Stimulated activated CD4-positive, alpha-beta T cell treated with anti-CD3 and anti-CD28 coated beads, Interleukin-2, amount 100 ng/mL, for 48 hours (primary cell): ENCODE results near the gene MAP3K20.
"Not testable (repeated sequence)": the region's sequence is repeated elsewhere in the genome, so short reads cannot be mapped to it uniquely, and the experiment has no call there.

Source experiments
- DNase-seq, 2 donors: peaks; one replicate each; pipeline ENCODE4 v3.0.0-alpha.2; 2020

The MAP3K20 gene

DNA sequence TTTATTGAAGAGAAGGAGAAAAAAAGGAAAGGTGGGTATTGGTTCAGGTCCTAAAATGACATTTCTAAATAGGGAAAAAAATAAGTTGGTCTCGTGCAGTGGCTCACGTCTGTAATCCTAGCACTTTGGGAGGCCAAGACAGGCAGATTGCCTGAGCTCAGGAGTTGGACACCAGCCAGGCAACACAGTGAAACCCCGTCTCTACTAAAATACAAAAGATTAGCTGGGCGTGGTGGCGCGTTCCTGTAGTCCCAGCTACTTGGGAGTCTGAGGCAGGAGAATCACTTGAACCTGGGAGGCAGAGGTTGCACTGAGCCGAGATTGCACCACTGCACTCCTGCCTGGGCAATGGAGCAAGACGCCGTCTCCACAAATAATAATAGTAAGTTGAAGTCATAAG lies 131.5 kb downstream of the MAP3K20 start:
- DNase-seq = not testable (repeated sequence)

DNA sequence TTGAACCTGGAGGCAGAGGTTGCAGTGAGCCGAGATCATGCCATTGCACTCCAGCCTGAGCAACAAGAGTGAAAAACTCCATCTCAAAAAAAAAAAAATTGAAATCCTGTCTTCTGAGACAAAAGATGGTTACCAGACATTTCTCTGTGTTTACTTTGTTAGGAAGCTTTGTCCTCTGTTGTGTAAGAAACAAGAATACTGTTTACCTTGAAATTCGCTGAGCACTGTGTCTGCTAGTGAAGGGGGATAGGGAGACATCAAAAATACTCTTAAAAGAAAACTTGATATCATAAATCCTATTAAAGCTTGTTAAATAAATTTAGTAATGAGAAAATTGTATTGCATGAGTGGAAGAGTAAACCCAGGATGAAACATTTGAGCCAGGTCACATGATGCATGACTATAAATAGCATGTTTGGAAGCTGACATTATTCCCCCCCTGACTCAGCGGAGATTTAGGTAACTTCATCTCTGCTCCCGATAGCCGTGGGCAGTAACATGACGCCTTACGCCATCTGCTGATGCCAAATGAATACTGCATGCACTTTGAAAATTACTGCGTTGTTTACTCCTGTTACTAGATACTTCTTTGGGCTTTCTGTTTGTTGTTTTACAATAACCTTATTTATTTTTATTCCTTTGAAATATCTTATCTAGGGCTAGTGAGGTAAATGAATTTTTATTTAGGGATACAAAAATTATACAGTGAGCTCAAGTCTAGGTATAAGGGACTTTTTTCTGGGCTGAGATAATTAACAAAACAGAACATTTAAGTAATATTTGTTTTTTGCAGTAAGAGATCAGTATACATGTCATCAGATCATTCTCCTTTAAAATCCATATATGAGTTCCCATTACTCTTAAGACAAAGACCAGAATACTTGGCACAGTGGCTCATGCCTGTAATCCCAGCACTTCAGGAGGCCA lies 134.9 kb downstream of the MAP3K20 start:
- peak; percentile 43 to 58 for DNase-seq

DNA sequence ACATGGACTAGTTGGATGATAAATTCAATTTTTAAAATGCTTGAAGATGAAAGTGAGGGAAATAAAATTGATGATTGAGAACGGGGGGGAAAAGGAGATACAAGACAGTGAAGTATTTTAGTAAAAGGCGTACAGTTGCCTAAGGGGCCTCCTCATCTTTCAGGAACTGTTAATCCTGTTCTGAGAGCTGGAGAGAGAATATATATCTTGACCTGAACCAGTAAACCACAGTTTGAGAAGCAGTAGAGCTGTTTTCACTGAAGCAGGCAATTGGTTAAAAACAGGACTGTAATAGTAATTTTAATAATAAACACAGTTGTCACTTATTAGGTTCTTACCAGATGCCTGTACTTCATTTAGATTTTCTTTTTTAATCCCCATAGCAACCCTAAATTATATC lies 137.5 kb downstream of the MAP3K20 start:
- DNase-seq = no peak

DNA sequence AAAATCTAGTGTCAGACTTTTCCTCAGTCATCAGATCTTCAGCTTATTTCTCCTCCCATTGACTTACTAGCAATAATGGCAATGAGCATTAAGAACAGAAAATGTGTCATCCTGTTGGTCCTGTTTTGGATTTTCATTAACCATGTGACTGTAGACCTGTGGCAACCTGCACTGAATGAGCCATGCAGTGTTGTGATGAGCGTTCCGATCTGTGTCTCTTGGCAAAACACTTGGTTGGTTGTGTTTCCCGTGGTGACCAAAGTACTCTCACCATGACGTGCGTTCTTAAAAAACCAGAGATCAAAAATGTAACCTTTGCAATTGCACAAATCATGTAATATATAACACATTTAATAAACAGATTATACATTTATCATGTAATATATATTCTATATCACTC lies 138.6 kb downstream of the MAP3K20 start:
- no peak for DNase-seq

DNA sequence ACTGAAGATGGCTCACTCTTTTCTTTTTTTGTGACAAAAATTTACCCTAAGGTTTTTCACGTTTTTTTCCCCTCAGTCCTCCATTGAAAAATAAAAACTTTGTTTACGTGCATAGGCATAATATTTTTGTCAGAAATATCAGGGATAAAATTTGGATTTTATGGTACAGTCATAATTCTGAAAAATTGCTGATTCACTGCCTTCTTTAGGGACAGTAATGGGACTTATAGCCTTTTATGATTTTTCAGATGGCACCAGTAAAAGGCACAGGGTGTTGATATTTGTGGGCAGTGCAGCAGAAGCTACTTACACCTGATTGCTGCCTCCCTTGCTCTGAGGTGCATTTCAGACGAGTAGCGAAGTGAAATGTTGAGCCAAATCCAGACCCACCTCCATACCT lies 139.7 kb downstream of the MAP3K20 start:
- DNase-seq = no peak

DNA sequence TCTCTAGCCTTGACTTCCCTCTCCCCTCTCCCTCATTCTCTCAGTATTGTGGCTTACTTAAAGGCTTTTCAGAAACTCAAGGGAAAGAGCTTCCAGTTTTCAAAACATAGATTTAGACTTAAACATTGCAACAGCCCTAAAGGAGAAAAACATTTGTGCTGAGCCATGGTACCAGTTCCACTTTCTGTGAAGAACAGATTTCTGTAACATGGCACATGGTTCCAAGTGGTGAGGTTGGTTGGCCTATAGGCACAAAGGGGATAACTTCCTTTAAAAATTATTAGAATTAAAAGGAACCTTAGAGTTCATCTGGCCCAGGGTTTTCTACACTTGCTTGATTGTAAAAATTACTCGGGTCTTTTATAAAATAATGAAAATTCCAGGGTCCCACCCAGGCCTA lies 140.4 kb downstream of the MAP3K20 start:
- no peak for DNase-seq

- DNase-seq = no peak
Measured at GRCh38 chr2:173216668-173217067, 141.0 kb downstream of the MAP3K20 start.

DNA sequence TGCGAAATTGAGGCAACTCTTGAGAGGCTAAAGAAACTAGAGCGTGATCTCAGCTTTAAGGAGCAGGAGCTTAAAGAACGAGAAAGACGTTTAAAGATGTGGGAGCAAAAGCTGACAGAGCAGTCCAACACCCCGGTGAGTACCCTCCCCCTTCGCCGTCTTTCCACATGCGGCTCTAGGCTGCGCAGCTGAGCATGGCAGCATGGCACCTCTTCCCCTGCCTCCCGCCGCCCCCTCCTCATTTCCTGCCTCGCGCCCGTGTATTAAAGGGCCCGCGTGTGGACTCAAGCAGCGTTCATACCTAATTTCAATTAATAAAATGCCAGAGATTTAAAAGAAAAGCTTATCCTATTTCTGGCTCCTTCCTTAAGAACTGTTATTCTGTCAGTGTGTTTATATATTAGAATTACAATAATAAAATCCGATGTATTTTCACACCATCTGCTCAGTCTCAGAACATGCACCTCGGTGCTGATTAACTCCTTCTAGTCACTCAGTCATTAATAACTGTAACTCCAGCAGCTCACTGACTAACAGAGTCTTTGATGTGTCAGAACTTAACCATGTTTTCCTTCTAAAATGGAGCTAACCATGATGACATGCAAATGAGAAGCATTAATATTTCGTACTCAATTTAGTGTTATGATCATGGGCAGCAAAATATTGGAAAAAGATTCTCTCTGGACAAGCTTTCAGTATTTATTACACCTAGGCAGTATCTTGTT lies 141.6 kb downstream of the MAP3K20 start:
- no peak for DNase-seq

GRCh38 chr2:173218326-173219056 lies 142.8 kb downstream of the MAP3K20 start:
- DNase-seq = no peak

DNA sequence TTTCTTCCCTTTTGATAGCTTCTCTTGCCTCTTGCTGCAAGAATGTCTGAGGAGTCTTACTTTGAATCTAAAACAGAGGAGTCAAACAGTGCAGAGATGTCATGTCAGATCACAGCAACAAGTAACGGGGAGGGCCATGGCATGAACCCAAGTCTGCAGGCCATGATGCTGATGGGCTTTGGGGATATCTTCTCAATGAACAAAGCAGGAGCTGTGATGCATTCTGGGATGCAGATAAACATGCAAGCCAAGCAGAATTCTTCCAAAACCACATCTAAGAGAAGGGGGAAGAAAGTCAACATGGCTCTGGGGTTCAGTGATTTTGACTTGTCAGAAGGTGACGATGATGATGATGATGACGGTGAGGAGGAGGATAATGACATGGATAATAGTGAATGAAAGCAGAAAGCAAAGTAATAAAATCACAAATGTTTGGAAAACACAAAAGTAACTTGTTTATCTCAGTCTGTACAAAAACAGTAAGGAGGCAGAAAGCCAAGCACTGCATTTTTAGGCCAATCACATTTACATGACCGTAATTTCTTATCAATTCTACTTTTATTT lies 145.6 kb downstream of the MAP3K20 start:
- no peak for DNase-seq

GRCh38 chr2:173221937-173222594 lies 146.4 kb downstream of the MAP3K20 start:
- DNase-seq = no peak

GRCh38 chr2:173223871-173224270 lies 148.2 kb downstream of the MAP3K20 start:
- DNase-seq = no peak

DNA sequence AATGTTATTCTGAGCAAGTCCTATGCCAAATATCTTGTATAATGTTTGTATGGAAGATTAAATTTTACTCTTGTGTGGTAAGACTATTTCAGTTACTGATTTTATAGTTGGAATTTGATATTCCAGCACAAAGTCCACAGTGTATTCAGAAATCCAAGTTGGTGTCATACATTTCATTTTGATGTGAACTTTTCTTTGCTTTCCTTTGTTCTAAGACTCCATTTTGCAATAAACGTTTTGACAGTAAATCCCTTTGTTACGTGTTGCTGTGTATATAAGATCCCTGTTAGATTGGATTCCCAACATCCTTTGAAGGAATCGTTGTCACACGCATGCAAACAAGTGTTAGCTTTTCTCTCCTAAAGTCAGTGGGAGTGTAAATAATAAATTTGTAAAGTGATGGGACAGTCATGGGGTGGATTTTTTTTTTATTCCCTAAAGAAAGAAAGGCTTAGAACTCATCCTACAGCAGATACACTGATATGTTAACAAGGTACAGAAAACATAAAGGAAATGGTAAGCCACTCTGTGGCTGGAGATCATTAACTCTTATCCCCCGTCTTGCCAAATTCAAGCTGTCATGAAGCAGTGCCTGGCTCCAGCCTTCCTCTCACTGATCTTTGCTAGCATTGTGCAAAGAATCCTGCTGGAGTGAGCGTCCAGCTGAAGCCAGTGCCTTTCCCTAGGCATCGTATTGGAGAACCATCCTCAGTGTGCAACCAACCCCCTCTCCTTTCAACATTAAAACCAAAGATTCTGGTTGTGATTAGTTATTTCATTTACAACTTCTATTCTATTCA lies 151.5 kb downstream of the MAP3K20 start:
- DNase-seq = no peak

DNA sequence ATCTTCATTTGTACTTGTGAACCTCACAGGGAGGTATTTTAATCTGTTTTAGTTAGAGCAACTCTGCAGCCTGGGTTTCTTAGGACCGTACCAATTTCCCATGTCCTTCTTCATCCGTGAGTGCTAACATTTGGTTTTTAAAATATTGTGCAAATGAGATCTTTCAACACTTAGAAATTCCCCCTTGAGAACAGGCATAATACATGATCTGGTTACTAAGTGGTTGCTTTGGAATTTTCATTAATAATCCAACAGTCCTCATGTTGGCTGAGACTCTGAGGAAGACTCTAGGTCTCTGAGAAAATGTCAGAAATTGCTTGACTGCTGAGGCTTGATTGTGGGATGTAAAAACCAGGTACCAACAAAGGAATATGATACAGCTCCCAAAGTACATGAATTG lies 153.4 kb downstream of the MAP3K20 start:
- no peak for DNase-seq

DNA sequence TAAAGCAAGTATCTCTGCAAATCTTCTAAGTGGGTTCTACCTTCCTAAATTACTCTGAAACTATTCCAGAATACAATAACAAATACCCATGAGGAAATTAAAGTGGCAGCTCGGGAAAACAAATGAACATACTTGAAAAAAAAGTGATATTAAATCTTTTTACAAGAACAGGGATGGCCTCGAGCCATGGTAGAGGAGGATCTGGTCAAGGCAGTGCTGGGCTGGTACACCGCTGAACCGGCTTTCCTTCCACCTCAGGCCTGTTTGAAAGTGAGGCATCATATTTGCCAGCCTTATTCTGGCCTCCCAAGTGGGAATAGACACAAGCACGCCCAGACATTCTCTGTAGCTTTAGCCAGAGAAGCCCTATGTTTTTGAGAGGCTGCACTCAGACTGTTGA lies 154.5 kb downstream of the MAP3K20 start:
- no peak for DNase-seq

DNA sequence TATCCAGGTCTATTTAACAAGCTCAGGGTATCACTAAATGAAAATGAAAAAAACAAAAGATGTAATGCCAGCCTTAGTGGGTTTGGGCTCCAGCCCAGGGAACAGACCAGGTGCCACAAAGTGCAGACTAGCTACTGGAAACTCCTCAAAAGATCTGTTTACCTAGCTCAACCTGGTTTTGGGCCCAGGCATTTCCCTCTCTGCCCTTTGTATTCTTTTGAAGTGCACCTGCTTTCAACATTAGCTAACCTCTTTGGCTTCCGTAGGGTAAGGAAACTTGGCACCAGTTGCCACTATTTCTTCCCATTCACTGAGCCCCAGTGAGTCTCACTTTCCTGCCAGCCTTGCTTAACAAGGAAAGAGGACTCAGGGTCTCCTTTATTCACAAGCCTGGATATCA lies 155.4 kb downstream of the MAP3K20 start:
- DNase-seq = no peak

- DNase-seq = no peak
Measured at GRCh38 chr2:173231465-173231864, 155.8 kb downstream of the MAP3K20 start.

DNA sequence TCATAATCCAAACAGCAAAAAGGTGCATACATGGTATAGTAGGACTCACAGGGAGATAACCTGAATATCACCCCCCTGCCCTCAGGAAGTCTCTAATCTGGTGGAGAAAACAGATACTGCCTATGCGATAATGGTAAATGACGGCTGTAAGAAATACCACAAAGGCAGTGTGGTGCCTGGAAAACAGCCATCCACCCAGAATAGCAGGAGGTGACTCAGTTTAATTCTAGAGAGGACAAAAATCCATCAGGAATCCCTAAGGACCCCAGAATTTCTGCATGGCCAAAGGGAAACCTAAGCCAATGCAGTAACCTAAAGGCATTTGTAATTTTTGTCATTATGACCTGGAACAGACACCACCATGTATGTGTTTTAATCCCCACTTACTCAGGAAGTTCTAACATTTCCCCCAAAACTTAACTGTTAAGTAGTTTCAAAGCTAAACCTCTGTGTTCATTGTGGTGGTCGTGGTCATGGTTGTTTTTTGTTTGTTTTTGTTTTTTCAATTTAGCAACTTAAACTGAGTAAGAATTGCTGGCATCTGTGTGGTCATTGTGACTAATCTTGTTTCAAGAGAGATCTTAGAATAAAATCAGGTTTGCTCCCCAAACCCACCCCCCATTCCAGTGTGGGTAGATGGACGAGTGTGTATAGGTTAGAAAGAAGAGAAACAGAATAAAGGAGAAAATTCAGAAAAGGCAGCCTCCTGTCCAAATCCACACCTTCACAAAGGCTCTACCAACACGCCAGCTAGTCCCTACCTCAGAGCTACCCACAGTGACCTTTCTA lies 157.5 kb downstream of the MAP3K20 start:
- no peak for DNase-seq

DNA sequence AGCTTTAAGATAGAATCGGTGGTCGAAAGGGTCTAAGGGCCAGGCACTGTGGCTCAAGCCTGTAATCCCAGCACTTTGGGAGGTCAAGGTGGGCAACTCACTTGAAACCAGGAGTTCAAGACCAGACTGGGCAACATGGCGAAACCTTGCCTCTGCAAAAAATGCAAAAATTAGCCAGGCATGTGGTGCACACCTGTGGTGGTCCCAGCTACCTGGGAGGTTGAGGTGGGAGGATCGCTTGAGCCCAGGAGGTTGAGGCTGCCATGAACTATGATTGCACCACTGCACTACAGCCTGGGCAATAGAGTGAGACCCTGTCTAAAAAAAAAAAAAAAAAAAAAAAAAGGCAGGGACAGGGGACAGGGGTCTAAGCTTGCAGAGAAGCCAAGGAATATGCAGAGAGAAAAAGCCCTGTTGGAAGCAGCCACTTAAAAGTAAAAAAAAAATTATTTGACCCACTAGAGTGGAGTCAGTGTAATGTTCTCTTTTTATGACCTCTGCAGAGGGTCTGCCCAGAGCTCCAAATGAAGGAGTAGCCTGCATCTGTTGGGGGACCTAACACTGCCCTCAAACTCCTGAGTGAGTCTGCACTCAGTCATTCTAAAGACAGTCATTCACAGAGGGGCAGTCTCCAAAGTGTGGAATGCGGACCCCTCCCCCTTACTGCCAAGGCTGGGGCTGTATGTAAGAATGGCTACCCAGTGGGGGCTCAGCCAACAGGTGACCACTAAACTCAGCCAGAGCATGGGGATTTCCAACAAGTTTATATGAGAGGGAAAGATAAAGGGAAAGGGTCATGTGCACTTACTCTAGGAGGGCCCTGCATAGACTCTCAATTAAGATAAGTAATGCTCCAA lies 160.5 kb downstream of the MAP3K20 start:
- DNase-seq = no peak

DNA sequence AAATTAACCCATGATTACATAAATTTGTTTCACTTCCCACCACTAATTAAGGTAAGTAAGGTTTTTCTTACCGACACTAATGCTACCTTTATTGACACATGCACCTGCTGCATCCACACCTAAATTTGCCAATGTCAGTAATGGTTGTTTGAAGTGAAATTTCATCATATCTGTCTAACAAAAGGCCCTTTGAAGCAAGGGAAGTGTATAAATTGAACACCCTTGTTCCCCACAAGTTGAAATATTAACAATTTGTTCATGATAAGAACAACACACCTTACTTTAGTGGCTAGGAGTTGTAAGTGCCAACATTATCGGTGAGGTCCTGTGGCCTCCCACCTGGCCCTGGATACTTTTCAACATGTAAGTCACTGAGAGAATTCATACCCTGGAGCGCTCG lies 162.7 kb downstream of the MAP3K20 start:
- no peak for DNase-seq
